K562 (cell line): Measurements from ENCODE around the gene KATNB1. TPM values are rescaled to one million over a fixed set of nuclear protein-coding genes. Genes with fewer than 3 reads are reported as not detected.

Experiments used
- ATAC-seq: fragments of 200-7000 bp; cut with Tn5 transposase; 3 replicates; pipeline ENCODE4 v1.9.1; 2020; ENCODE audit warnings: moderate library complexity
- BruUV-seq: library from RNA; stranded (reverse); fragments of 400-500 nt; replicated peaks from 2 replicates; lab custom pipeline; 2021; lab: Mats Ljungman, UMichigan
- CTCF ChIA-PET: fragments of 300-600 bp; formaldehyde crosslinking; extraction: SDS; loops from one replicate; lab custom pipeline; 2021; ENCODE audit warnings: low intra/inter-chr PET ratio; lab: Yijun Ruan, JAX
- POLR2A ChIA-PET: fragments of 300-600, 350-650 bp; sonication (Branson Sonifier 250); formaldehyde crosslinking; extraction: SDS; loops from one replicate; lab custom pipeline; 2021; ENCODE audit warnings: antibody characterized with exemption, inconsistent platforms; lab: Yijun Ruan, JAX
- DNase-seq, 4 experiments: peaks; one replicate each; pipeline versions ENCODE4 v3.0.0 to v3.0.0-alpha.2; 2011 to 2018; ENCODE audit warnings: low spot score in 3 of 4, mixed read lengths in 3 of 4; ENCODE audit errors: extremely low read depth in 1 of 4
- FAIRE-seq: peaks from 2 replicates; lab custom pipeline; 2011; peaks lifted over from hg19 to GRCh38; lab: Jason Lieb, UNC
- H2AFZ ChIP-seq: 2 replicates; pipeline ENCODE4 v1.6.0; 2011; ENCODE audit warnings: low read depth, low read length, control low read depth, inconsistent platforms
- H3K27ac ChIP-seq: fragments of 200-600 bp; 3 replicates; pipeline ENCODE4 v1.8.0; 2011; ENCODE audit warnings: low read depth, mild to moderate bottlenecking, control low read depth, inconsistent platforms, low read length, moderate library complexity, mixed read lengths; ENCODE audit errors: extremely low read depth
- H3K27me3 ChIP-seq, 2 experiments: fragments of 300-600 bp in 1 of 2; 2 replicates in 1 of 2; 3 replicates in 1 of 2; pipeline versions ENCODE4 v1.6.0 to v1.8.0; 2011; ENCODE audit warnings: inconsistent platforms in 2 of 2, low read length in 2 of 2, mild to moderate bottlenecking in 1 of 2, mixed read lengths in 1 of 2, moderate library complexity in 1 of 2; ENCODE audit not compliant: control insufficient read depth in 2 of 2, insufficient read depth in 2 of 2
- H3K36me3 ChIP-seq: fragments of 300-600 bp; 3 replicates; pipeline ENCODE4 v1.8.0; 2011; ENCODE audit warnings: mild to moderate bottlenecking, low read length, inconsistent platforms; ENCODE audit not compliant: control insufficient read depth, insufficient read depth
- H3K4me1 ChIP-seq, 2 experiments: fragments of 200-600 bp in 1 of 2; replicated peaks in 1 of 2; 2 replicates in 1 of 2; 3 replicates in 1 of 2; pipeline versions ENCODE4 v1.5.1 to v1.8.0; 2011; ENCODE audit warnings: inconsistent platforms in 2 of 2, low read length in 2 of 2, mild to moderate bottlenecking in 1 of 2, mixed read lengths in 1 of 2, moderate library complexity in 1 of 2; ENCODE audit not compliant: control insufficient read depth in 2 of 2, insufficient read depth in 2 of 2
- H3K4me2 ChIP-seq: 2 replicates; pipeline ENCODE4 v1.6.1; 2011; ENCODE audit warnings: low read length, control low read depth, inconsistent platforms, mixed read lengths; ENCODE audit not compliant: insufficient read depth
- H3K4me3 ChIP-seq: fragments of 200-600 bp; sonication (generic), shearing (Covaris generic); 2 replicates; pipeline ENCODE4 v1.5.1; 2016; ENCODE audit warnings: control low read depth, inconsistent platforms
- H3K79me2 ChIP-seq: fragments of 200-600 bp; 3 replicates; pipeline ENCODE4 v1.8.0; 2011; ENCODE audit warnings: low read length, inconsistent platforms; ENCODE audit not compliant: control insufficient read depth, insufficient read depth
- H3K9ac ChIP-seq, 2 experiments: 2 replicates each; pipeline versions ENCODE4 v1.6.0 to v1.6.1; 2011; ENCODE audit warnings: low read depth in 2 of 2, low read length in 2 of 2, control low read depth in 1 of 2, inconsistent platforms in 1 of 2, mild to moderate bottlenecking in 1 of 2, mixed read lengths in 1 of 2; ENCODE audit not compliant: insufficient read depth in 1 of 2
- H3K9me1 ChIP-seq: one replicate; pipeline ENCODE4 v1.6.0; 2011; ENCODE audit warnings: inconsistent platforms, mild to moderate bottlenecking, low read length, moderate library complexity; ENCODE audit not compliant: control insufficient read depth, insufficient read depth
- H3K9me3 ChIP-seq: replicated peaks from 2 replicates; pipeline ENCODE4 v1.5.1; 2011; ENCODE audit warnings: low read depth, low read length, inconsistent platforms; ENCODE audit not compliant: control insufficient read depth, insufficient read depth
- H4K20me1 ChIP-seq: replicated peaks from 2 replicates; pipeline ENCODE4 v1.6.1; 2011; ENCODE audit warnings: low read length, inconsistent platforms, mixed read lengths; ENCODE audit not compliant: control insufficient read depth, insufficient read depth
- ATF1 ChIP-seq, 2 experiments: fragments of 450-650 bp in 1 of 2; IDR thresholded peaks; 2 replicates each; pipeline ENCODE4 v1.6.1; 2016; ENCODE audit warnings: missing compliant biosample characterization in 1 of 2, missing genetic modification characterization in 1 of 2
- CBFB ChIP-seq: sonication (generic); formaldehyde crosslinking; IDR thresholded peaks from 2 replicates; pipeline ENCODE4 v1.4.0; 2020; ENCODE audit warnings: mild to moderate bottlenecking, missing genetic modification reagents
- CC2D1A ChIP-seq: fragments of 450-650 bp; IDR thresholded peaks from 2 replicates; pipeline ENCODE4 v1.6.1; 2017; ENCODE audit warnings: mild to moderate bottlenecking
- HNRNPLL ChIP-seq: fragments of 200-400 bp; formaldehyde crosslinking; IDR thresholded peaks from 2 replicates; pipeline ENCODE4 v1.6.1; 2017; ENCODE audit warnings: low read length, low read depth, mild to moderate bottlenecking; ENCODE audit not compliant: poor library complexity, severe bottlenecking
- L3MBTL2 ChIP-seq: fragments of 450-650 bp; IDR thresholded peaks from 2 replicates; pipeline ENCODE4 v1.6.1; 2016; ENCODE audit warnings: mild to moderate bottlenecking, moderate library complexity
- PHB ChIP-seq: fragments of 250-450 bp; sonication (Bioruptor Pico); IDR thresholded peaks from 2 replicates; pipeline ENCODE4 v1.5.0; 2021
- POLR2G ChIP-seq: fragments of 200-400 bp; formaldehyde crosslinking; IDR thresholded peaks from 2 replicates; pipeline ENCODE4 v1.6.1; 2017; ENCODE audit warnings: low read depth, mild to moderate bottlenecking, antibody characterized with exemption, low read length, moderate library complexity
- SNAPC5 ChIP-seq: fragments of 250-450 bp; sonication (Bioruptor Pico); IDR thresholded peaks from 2 replicates; pipeline ENCODE4 v1.8.0; 2021; ENCODE audit warnings: moderate library complexity, mild to moderate bottlenecking, inconsistent platforms
- TRIM28 ChIP-seq: fragments of 450-650 bp; IDR thresholded peaks from 2 replicates; pipeline ENCODE4 v1.6.1; 2017
- ZBTB33 ChIP-seq: sonication (generic); formaldehyde crosslinking; IDR thresholded peaks from 2 replicates; pipeline ENCODE4 v1.8.1; 2023; ENCODE audit warnings: mild to moderate bottlenecking, missing genetic modification reagents
- ZNF174 ChIP-seq: fragments of 250-450 bp; sonication (Bioruptor Pico); IDR thresholded peaks from 2 replicates; pipeline ENCODE4 v1.4.0; 2020; ENCODE audit warnings: mild to moderate bottlenecking
- ZNF263 ChIP-seq: sonication (generic); formaldehyde crosslinking; IDR thresholded peaks from 2 replicates; pipeline ENCODE4 v1.8.0; 2022; ENCODE audit warnings: mild to moderate bottlenecking, missing genetic modification reagents, borderline replicate concordance
- ZNF75A ChIP-seq: fragments of 450-650 bp; formaldehyde crosslinking; IDR thresholded peaks from 2 replicates; pipeline ENCODE4 v1.4.0; 2020; ENCODE audit warnings: mild to moderate bottlenecking
- WGBS: fragments of 100-300 bp; shearing (Covaris generic); methylation state at CpG from one replicate; pipeline ENCODE4 v1.1.6; 2016; ENCODE audit warnings: low coverage, mixed read lengths; ENCODE audit not compliant: insufficient coverage; ENCODE audit errors: missing lambda C conversion rate; 5-methylcytosine and 5-hydroxymethylcytosine counted together
- in situ Hi-C: fragments of 300-500 bp; cut with MboI; formaldehyde crosslinking; loops from 4 replicates; pipeline ENCODE4 v1.15.0; 2018; ENCODE audit warnings: inconsistent platforms, mixed read lengths
- intact Hi-C: fragments of 100-400 bp; cut with micrococcal nuclease; formaldehyde crosslinking; loops from 2 replicates; pipeline ENCODE4 v1.14.2; 2022
- polyA plus RNA-seq, 8 experiments: library from polyadenylated mRNA; depleted of rRNA in 4 of 8; stranded (reverse) in 5 of 8; unstranded in 3 of 8; fragments of >200 nt; fragmentation: Nextera tagmentation in 2 of 8; fragmentation: Illumina TruSeq in 1 of 8; extraction: Ambion mirVana in 2 of 8; extraction: Trizol in 1 of 8; gene quantifications; 2 replicates each; pipeline versions ENCODE4 v1.2.1 to v1.2.3, GENCODE V29; 2011 to 2014; ENCODE audit warnings: inconsistent platforms in 1 of 8, missing spikeins in 1 of 8
- total RNA-seq, 7 experiments: library from RNA; depleted of rRNA in 6 of 7; stranded (reverse); fragments of >200 nt in 6 of 7; fragmentation: Illumina TruSeq in 2 of 7; extraction: Trizol in 2 of 7; gene quantifications; 2 replicates each; pipeline versions ENCODE4 v1.2.1 to v1.2.3, GENCODE V29; 2011 to 2021; ENCODE audit warnings: low replicate concordance in 1 of 7

Gene KATNB1
- total and polyA plus RNA-seq, 9 of the 15 experiments (the other 6 are each of a cell fraction or from before 2014, with no cell fraction given), result 1.2 to 52.6 (median 21.9) TPM

- intact Hi-C loops (no loop called here), in situ Hi-C loops (loop anchor here (10.0 kb wide), 1 partner anchor 250 kb away; the partner anchor contains the start of genes USB1 and ZNF319)
- Histone ChIP-seq H3K4me2 (no peak overlapping the region), H3K4me1 (peaks cover 0 to 54% of the 10 kb centered on the region in 2 experiments; a peak in 3 of 5 replicates), H3K27ac (no peak overlapping the region), H3K9ac (no peak overlapping the region), H3K4me3 (no peak overlapping the region), H3K9me3 (no peaks in the 10 kb centered on the region), H3K9me1 (no peaks in the 10 kb centered on the region), H2AFZ (no peak overlapping the region), H3K79me2 (no peaks in the 10 kb centered on the region), H4K20me1 (peaks cover 4% of the 10 kb centered on the region), H3K27me3 (no peaks in the 10 kb centered on the region), H3K36me3 (peaks cover 78% of the 10 kb centered on the region; the same call in 2 of the 3 replicates)
- WGBS, result 92% methylated on average over 21 of the region's 24 CpGs
- DNase-seq, result no peak
- no peak for ATAC-seq
- no peak for FAIRE-seq
- POLR2A ChIA-PET, result interaction anchor here (0.6 to 1.2 kb wide), 2 partner anchors 15 to 234 kb away, joined by 3 to 4 read pairs; no protein-coding TSS in a partner anchor
- BruUV-seq, result no TSS peak
- TF ChIP-seq POLR2G, result peak; percentile 47; the same call in 1 of the 2 replicates
- TF ChIP-seq CBFB (CRISPR knock-in tag), result no peak
- no peak for TF ChIP-seq ZNF263 (CRISPR knock-in tag)
- no peak for TF ChIP-seq PHB (CRISPR knock-in tag)
- TF ChIP-seq L3MBTL2, result no peak
- no peak for TF ChIP-seq ZNF174
- no peak for TF ChIP-seq ATF1 (CRISPR knock-in tag; IDR thresholded peaks at IDR 0.05)
- TF ChIP-seq ATF1 (tag; IDR thresholded peaks at IDR 0.05), result peak; percentile 56
- TF ChIP-seq TRIM28, result no peak
- no peak for TF ChIP-seq ZNF75A (CRISPR knock-in tag)
- TF ChIP-seq SNAPC5 (CRISPR knock-in tag), result no peak
- no peak for TF ChIP-seq CC2D1A
- peak; percentile 68; the same call in 1 of the 2 replicates for TF ChIP-seq ZBTB33 (CRISPR knock-in tag)
- TF ChIP-seq HNRNPLL, result no peak
- CTCF ChIA-PET, result no interaction called here
These were observed 19.6 kb downstream of the KATNB1 start for GRCh38 chr16:57755061-57755684.
